Measurements from ENCODE around the gene IMPG1. TPM values are rescaled to one million over a fixed set of nuclear protein-coding genes. Genes with fewer than 3 reads are reported as not detected.

Gene IMPG1
- total and polyA plus RNA-seq, 2 of the 8 experiments (the other 6 are each of a cell fraction or from before 2014, with no cell fraction given): 0.02 TPM; not detected in 1

GRCh38 chr6:75884822-75885221 is 187.6 kb downstream of the IMPG1 start:
- no peak overlapping the region for H4K91ac ChIP-seq (replicated peaks; ENCODE audit: insufficient read length, low read length)
- no peak overlapping the region for H3K4me3 ChIP-seq (ENCODE audit: extremely low read depth in 1 of 4, insufficient read depth in 2 of 4, low read depth in 3 of 4, low read length in 4 of 4)
- no peak overlapping the region for H4K8ac ChIP-seq (ENCODE audit: extremely low read depth, insufficient read depth, low read length)
- TF ChIP-seq SIN3A (conservative IDR thresholded peaks at IDR 0.05 in 1 of 2, IDR thresholded peaks at IDR 0.05 in 1 of 2; ENCODE audit: low read depth in 1 of 2, low read length in 2 of 2): no peak

More at GRCh38 chr6:75884822-75885221, 187.6 kb downstream of the IMPG1 start:
- H2BK120ac ChIP-seq (replicated peaks; ENCODE audit: low read depth, low read length): no peak overlapping the region
- H2BK5ac ChIP-seq (ENCODE audit: low read depth, low read length): no peak overlapping the region
- H4K5ac ChIP-seq (ENCODE audit: insufficient read length, low read depth, low read length): no peak overlapping the region
- ChIA-PET POLR2A (ENCODE audit: partially characterized antibody) (no interaction called here), CTCF (ENCODE audit: partially characterized antibody) (interaction anchor here (2.4 kb wide), 1 partner anchor 8 kb away, joined by 13 read pairs; no protein-coding TSS in a partner anchor)
- DNase-seq (ENCODE audit: low read depth in 1 of 2, low spot score in 2 of 2): no peak
- FAIRE-seq: no peak
- H3K36me3 ChIP-seq (ENCODE audit: control insufficient read depth in 2 of 4, insufficient read depth in 4 of 4, low read length in 3 of 4): peaks cover 0 to 6% (median 0%) of the 10 kb centered on the region in 4 experiments; a peak in 1 of 8 replicates
- no peak overlapping the region for H3K23ac ChIP-seq (ENCODE audit: insufficient read length)
- H3K27ac ChIP-seq (ENCODE audit: low read depth, low read length): no peak overlapping the region
- H3K4me2 ChIP-seq (ENCODE audit: insufficient read depth in 1 of 2, low read depth in 2 of 2, low read length in 2 of 2): no peak overlapping the region
- no peaks in the 10 kb centered on the region for H3K79me2 ChIP-seq (ENCODE audit: control insufficient read depth in 1 of 2, insufficient read depth in 2 of 2, low read length in 2 of 2)
- 88% methylated on average over 2 of the region's 2 CpGs; no CpG with 5 or more reads in 1 of the 2 experiments for WGBS, 2 experiments (ENCODE audit: extremely low coverage in 1 of 2, insufficient coverage in 1 of 2, insufficient read length in 1 of 2, insufficient replicate concordance in 2 of 2, low coverage in 1 of 2, low lambda C conversion rate in 2 of 2, missing lambda C conversion rate in 1 of 2)
- H3K18ac ChIP-seq (ENCODE audit: extremely low read depth, low read length): no peak overlapping the region
- H3K4me1 ChIP-seq (replicated peaks in 1 of 4; ENCODE audit: control insufficient read depth in 3 of 4, insufficient read depth in 4 of 4, low read length in 3 of 4): no peaks in the 10 kb centered on the region
- no peak overlapping the region for H3K56ac ChIP-seq (replicated peaks; ENCODE audit: insufficient read length, low read depth, low read length)
- H3K9me3 ChIP-seq (ENCODE audit: insufficient read depth in 2 of 2, low read depth in 1 of 2, low read length in 1 of 2): no peaks in the 10 kb centered on the region
- H3K79me1 ChIP-seq (ENCODE audit: low read depth, low read length): no peaks in the 10 kb centered on the region
- H2AFZ ChIP-seq (ENCODE audit: low read length): no peak overlapping the region
- no peak overlapping the region for H2AK5ac ChIP-seq (ENCODE audit: low read depth, low read length)
- no peak overlapping the region for H3K4ac ChIP-seq (replicated peaks; ENCODE audit: insufficient read length, low read depth, low read length)
- no peak overlapping the region for H2BK20ac ChIP-seq (ENCODE audit: low read length)
- H2BK15ac ChIP-seq (ENCODE audit: low read length): no peak overlapping the region
- no peaks in the 10 kb centered on the region for H3K23me2 ChIP-seq (ENCODE audit: low read depth, low read length)
- H3K9ac ChIP-seq (replicated peaks in 1 of 4; ENCODE audit: extremely low read depth in 1 of 4, low read depth in 3 of 4, low read length in 3 of 4): no peak overlapping the region
- H4K20me1 ChIP-seq (replicated peaks in 1 of 2; ENCODE audit: control insufficient read depth in 1 of 2, insufficient read depth in 2 of 2, low read length in 2 of 2): no peaks in the 10 kb centered on the region
- no peak overlapping the region for H3K14ac ChIP-seq (ENCODE audit: insufficient read length)
- H3K27me3 ChIP-seq (replicated peaks in 1 of 4; ENCODE audit: control insufficient read depth in 3 of 4, extremely low read depth in 1 of 4, insufficient read depth in 3 of 4, low read length in 3 of 4): no peaks in the 10 kb centered on the region
- no peak overlapping the region for H2BK12ac ChIP-seq (ENCODE audit: low read depth, low read length)
